ENCODE measurements around the gene VWF.

The VWF gene

GRCh38 chr12:6076776-6077691 lies 47.4 kb downstream of the VWF start:
- DNase-seq (ENCODE audit: low spot score), result no peak

DNA sequence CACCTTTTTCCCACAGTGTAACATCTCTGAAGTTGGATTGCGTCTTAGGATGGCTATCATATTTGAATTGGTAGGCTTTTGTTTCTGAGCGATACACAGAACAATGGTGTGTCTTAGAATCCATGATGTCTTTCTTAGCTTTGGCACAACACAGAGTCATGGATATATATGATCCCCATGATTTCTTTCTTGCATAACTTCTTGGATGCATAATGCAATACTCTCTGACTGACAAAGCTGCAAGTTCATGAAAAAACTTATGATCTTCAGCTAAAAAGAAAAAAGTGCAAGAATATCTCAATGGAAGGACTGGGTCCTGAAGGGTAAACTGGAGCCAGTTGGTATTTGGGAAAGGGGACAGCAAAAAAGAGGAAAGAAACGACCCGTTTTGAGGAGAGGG lies 48.1 kb downstream of the VWF start:
- no peak for DNase-seq (ENCODE audit: low spot score)

DNA sequence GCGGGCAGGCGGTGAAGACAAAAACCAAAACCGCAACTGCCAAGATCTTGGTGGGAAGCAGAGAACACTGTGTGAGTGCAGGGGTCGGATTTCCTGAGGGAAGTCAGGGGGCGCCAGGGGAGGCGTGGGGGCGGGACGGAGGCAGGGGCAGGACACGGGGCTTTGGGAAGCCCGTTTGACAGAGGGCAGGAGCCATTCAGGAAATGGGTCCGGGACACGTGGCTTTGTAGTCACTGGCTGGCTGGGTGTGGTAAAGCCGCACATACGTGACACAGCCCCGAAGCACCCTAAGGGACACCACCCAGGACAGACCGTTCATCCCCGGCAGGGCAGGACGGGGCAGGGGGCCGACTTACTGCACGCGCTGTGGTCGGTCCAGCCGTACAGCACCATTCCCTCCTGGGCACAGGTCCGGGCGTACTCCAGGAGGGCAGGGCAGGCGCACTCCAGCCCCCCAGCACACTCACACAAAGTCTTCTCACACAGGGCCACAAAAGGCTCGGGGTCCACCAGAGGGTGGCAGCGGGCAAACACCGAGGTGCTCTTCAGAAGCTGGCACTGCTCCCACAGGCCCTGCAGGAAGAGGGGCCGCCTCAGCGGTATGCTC lies 49.4 kb downstream of the VWF start:
- DNase-seq (ENCODE audit: low spot score), result no peak

DNA sequence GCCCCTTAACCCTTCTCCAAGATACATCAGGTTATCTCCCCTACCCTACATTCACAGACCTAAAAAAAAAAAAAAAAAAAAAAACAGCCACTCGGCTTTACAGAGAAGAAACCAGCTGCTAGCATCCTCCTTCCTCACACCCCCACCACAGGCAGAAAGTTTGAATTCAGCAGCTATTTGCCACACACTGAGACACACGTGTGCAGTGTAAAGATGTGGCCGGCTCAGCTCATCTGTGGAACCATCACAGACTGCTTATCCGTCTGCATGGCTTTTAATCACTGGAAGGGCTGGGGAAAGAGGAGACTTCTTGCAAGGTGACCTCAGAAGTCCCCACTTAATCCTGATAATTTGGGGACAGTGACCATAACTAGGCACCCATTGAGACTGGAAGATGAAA lies 50.0 kb downstream of the VWF start:
- DNase-seq (ENCODE audit: low spot score), result no peak

DNA sequence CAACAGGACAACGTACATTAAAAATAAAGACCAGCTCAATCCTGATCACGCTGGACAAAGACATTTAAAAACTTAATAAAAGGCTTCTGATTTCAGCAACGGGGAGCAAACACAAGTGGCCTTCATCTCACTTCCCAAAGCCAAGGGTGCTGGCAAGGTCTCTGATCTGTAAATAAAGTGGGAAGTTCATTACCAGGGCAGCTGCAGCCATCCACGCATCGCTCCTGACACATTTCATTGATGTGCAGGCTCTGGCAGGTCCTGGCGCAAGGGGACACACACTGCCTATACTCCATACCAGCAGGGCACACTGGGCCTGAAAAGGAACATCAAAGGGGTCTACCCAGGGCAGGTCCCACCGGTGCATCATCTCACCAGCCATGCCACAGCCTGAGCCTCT lies 51.0 kb downstream of the VWF start:
- DNase-seq (ENCODE audit: low spot score), result no peak

GRCh38 chr12:6072302-6072752 lies 52.1 kb downstream of the VWF start:
- no peak for DNase-seq (ENCODE audit: low spot score)

- no peak for DNase-seq (ENCODE audit: low spot score)
These were observed 52.9 kb downstream of the VWF start for GRCh38 chr12:6071589-6071988.

GRCh38 chr12:6070472-6071257 lies 53.8 kb downstream of the VWF start:
- DNase-seq (ENCODE audit: low spot score), result no peak

- DNase-seq (ENCODE audit: low spot score), result no peak
These were observed 54.9 kb downstream of the VWF start for GRCh38 chr12:6069437-6070093.

GRCh38 chr12:6068227-6068626 lies 56.2 kb downstream of the VWF start:
- DNase-seq (ENCODE audit: low spot score), result no peak

DNA sequence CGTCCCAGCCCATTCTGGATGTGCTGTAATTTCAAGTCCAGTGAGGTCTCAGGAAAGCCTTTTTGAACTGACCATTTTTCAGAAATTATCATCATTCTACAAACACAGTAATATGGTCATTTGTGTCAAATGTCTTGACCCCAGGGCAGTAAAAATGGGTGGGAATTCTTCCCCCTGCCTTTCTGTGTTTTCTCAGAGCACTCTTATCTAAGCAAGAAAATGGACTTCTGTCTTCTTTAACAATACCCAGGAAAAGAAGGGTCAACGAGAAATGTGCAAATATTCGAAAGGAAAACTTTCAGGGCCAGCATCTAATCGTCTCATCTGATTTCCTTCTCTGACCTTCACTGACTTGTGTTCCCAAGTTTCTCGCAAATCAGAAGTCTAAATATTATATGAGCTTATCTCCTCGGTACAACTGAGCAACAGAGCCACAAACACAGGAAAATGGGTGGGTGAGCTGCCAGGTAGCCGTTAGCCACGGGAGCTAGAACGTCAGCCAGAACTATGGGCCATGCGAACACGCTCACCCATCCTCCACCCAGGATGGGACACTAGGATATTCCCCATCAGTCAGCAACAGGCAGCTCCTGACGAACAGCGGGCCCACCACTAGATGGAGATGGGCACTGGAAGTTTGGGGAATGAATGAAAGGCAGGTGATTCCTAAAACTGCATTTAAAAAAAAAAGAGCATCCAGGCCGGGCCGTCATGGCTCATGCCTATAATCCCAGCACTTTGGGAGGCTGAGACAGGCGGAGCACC lies 57.1 kb downstream of the VWF start:
- DNase-seq (ENCODE audit: low spot score), result peak; percentile 69

- no peak for DNase-seq (ENCODE audit: low spot score)
These were observed 57.8 kb downstream of the VWF start for GRCh38 chr12:6066651-6067050.

DNA sequence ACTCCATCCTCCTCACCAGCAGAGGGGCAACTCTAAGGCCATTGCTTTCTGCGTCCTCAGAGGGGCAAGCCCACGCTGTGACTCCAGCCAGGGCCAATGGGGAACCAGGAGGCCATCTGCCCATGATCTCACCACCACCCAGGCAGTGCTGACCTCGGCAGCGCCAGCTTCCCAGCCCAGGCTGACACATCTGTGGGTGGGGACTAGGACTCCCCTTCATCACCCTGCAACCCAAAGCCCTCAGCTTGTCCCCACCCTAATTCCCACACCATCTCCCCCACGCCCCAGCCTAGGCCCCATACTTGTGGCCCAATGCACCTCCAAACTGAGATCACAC lies 58.6 kb downstream of the VWF start:
- DNase-seq (ENCODE audit: low spot score), result no peak

GRCh38 chr12:6065131-6065862 lies 59.2 kb downstream of the VWF start:
- no peak for DNase-seq (ENCODE audit: low spot score)

DNA sequence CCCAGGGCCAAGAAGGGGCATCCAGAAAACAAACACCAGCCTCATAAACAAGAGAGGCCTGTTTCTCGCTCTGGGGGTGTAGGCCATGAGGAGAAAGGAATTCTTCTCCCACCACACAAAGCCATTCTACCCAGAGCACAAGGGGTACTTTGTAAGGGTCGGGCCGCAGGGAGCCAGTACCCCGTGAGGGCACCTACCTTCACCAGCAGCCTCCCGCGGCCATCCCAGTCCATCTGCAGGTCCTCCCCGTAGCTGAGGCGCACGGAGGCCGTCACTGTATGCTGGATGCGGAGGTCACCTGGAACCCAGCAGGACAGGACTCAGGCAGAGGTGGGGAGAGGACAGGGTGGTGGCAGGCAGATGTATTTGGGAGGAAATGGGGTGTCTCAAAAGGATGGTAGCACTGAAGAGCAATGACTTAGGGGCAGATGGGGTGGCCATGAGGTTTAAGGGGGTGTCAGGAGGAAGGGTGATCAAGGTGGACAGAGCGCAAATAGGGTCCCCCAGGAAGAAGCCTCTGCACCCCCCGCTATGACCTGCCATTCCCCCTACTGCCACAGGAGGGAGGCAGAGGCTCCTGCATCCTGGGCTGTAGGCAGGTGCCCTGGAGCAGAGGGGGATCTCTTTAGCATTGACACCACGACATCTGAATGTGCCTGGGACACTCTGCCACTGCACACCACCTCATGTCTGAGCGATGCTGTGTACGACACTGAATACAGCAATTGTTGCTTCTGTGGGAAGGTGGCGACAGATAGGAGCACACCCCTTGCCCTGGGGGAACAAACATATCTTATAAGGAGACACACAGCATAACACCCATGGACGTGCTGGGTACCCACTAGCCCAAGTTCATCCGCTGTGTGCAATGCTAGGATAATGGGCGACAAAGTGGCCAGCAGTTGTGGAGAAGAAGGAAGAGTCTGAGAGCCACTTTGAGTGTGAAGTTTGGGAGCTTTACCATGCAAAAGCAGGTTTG lies 61.4 kb downstream of the VWF start:
- peak; percentile 85 for DNase-seq (ENCODE audit: low spot score)

DNA sequence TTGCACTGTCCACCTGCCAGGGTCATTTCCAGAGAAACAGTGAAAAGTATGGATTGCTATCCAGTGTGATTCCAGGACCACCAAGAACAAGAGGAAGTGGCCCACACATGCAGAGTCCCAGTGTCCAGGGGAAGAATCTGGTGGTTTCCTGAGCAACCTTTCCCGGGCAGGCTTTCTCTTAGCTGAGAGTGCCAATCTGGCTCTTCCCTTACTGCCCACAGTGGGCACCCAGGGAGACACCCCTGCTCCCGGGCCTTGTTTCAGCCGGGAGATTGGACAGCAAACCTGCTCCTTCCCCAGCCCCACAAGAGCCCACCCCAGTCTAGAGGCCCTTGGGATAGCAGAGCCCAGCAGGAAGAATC lies 62.1 kb downstream of the VWF start:
- DNase-seq (ENCODE audit: low spot score), result no peak

DNA sequence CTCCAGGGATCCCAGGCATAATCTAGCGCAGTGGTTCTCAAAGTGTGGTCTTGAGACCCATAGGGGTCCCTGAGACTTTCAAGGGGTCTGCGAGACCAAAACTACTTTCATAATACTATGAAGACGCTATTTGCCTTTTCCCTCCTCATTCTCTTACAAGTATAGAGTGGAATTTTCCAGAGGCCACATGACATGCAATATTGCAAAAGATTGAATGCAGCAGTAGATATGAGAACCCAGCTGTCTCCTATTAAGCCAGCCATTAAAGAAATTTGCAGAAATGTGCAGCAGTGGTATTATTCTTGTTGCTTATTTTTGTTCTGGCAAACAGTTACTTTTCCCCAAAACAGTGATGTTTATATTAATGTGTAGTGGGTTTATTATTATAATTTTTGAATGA lies 62.8 kb downstream of the VWF start:
- DNase-seq (ENCODE audit: low spot score), result no peak

- DNase-seq (ENCODE audit: low spot score), result no peak
These were observed 64.5 kb downstream of the VWF start for GRCh38 chr12:6059860-6060565.

DNA sequence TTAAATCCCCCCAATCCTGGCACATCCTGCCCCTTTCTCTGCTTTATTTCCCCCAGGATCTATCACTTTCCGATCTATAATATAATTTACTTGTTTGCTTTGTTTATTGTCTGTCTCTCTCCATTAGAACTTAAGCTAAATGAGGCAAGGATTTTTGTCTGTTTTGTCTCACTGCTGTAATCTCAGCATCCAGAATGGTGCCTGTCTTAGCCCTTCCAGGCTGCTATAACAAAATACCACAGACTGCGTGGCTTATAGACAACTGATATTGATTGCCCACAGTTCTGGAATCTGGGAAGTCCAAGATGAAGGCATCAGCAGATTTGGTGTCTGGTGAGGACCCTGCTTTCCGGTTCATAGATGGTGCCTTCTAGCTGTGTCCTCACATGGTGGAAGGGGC lies 65.2 kb downstream of the VWF start:
- no peak for DNase-seq (ENCODE audit: low spot score)

Measured in HuH-7.5 (cell line).